Measurements from ENCODE around the gene GPS1.

GPS1 gene

GRCh38 chr17:82014432-82014831 lies 37.3 kb upstream of the GPS1 start:
- DNase-seq (ENCODE audit: low read depth in 2 of 2, low spot score in 1 of 2): no peak

GRCh38 chr17:82014971-82015310 lies 36.8 kb upstream of the GPS1 start:
- DNase-seq (ENCODE audit: low read depth in 2 of 2, low spot score in 1 of 2): no peak

GRCh38 chr17:82015311-82015971 lies 36.3 kb upstream of the GPS1 start:
- DNase-seq (ENCODE audit: low read depth in 2 of 2, low spot score in 1 of 2): no peak

GRCh38 chr17:82016061-82016874 lies 35.4 kb upstream of the GPS1 start:
- no peak for DNase-seq (ENCODE audit: low read depth in 2 of 2, low spot score in 1 of 2)

GRCh38 chr17:82016875-82017459 lies 34.7 kb upstream of the GPS1 start:
- DNase-seq (ENCODE audit: low read depth in 2 of 2, low spot score in 1 of 2): no peak

GRCh38 chr17:82017612-82018151 lies 34.0 kb upstream of the GPS1 start:
- DNase-seq (ENCODE audit: low read depth in 2 of 2, low spot score in 1 of 2): no peak

GRCh38 chr17:82018152-82018988 lies 33.3 kb upstream of the GPS1 start:
- no peak for DNase-seq (ENCODE audit: low read depth in 2 of 2, low spot score in 1 of 2)

- no peak for DNase-seq (ENCODE audit: low read depth in 2 of 2, low spot score in 1 of 2)
Measured at GRCh38 chr17:82018989-82019689, 32.6 kb upstream of the GPS1 start.

- peak in 1 of 2 donors; percentile 29 for DNase-seq (ENCODE audit: low read depth in 2 of 2, low spot score in 1 of 2)
Measured at GRCh38 chr17:82019690-82020571, 31.8 kb upstream of the GPS1 start.

GRCh38 chr17:82020572-82021106 lies 31.1 kb upstream of the GPS1 start:
- no peak for DNase-seq (ENCODE audit: low read depth in 2 of 2, low spot score in 1 of 2)

- no peak for DNase-seq (ENCODE audit: low read depth in 2 of 2, low spot score in 1 of 2)
Measured at GRCh38 chr17:82021107-82021899, 30.4 kb upstream of the GPS1 start.

GRCh38 chr17:82021900-82022309 lies 29.8 kb upstream of the GPS1 start:
- no peak for DNase-seq (ENCODE audit: low read depth in 2 of 2, low spot score in 1 of 2)

- DNase-seq (ENCODE audit: low read depth in 2 of 2, low spot score in 1 of 2): no peak
Measured at GRCh38 chr17:82022310-82022980, 29.3 kb upstream of the GPS1 start, which contains the start of gene CENPX. Gene CENPX, minus strand, starts transcription at chr17:82022878. Its CDS starts 17 bp downstream, at chr17:82022861.

GRCh38 chr17:82022981-82023446 lies 28.7 kb upstream of the GPS1 start, which contains the start of gene LRRC45:
Gene LRRC45, plus strand, starts transcription at chr17:82023305. Its CDS starts 339 bp downstream, at chr17:82023644.
- DNase-seq (ENCODE audit: low read depth in 2 of 2, low spot score in 1 of 2): peak; percentile 98 to 100

- no peak for DNase-seq (ENCODE audit: low read depth in 2 of 2, low spot score in 1 of 2)
Measured at GRCh38 chr17:82023447-82024241, 28.1 kb upstream of the GPS1 start.

GRCh38 chr17:82024859-82025258 lies 26.8 kb upstream of the GPS1 start:
- no peak for DNase-seq (ENCODE audit: low read depth in 2 of 2, low spot score in 1 of 2)

All from stimulated activated CD8-positive, alpha-beta memory T cell treated with anti-CD3 and anti-CD28 coated beads, Interleukin-4, amount 100 ng/mL, for 4 hours (primary cell).